Gastroesophageal sphincter (tissue), 4 donors: ENCODE data around the gene CFAP57. TPM values are rescaled to one million over a fixed set of nuclear protein-coding genes. Genes with fewer than 3 reads are reported as not detected.

ENCODE experiments used
- ATAC-seq: fragments of 150-250 bp; one replicate; pipeline ENCODE4 v1.9.1; 2016; ENCODE audit warnings: mild to moderate bottlenecking, moderate library complexity
- H3K27ac ChIP-seq, 4 donors: fragments of 200-600 bp; sonication (generic) in 3 of 4; 1 replicate in 3 of 4; 2 replicates in 1 of 4; pipeline ENCODE4 v1.5.1; 2016 to 2019
- H3K27me3 ChIP-seq: fragments of 200-600 bp; sonication (generic); one replicate; pipeline ENCODE4 v1.5.1; 2019
- H3K36me3 ChIP-seq, 2 donors: fragments of 200-600 bp; sonication (generic); one replicate each; pipeline ENCODE4 v1.5.1; 2019; ENCODE audit warnings: control low read depth in 1 of 2
- H3K4me1 ChIP-seq, 3 donors: fragments of 200-600 bp; sonication (generic); 1 replicate in 2 of 3; 2 replicates in 1 of 3; pipeline ENCODE4 v1.5.1; 2016 to 2019; ENCODE audit warnings: control low read depth in 2 of 3
- H3K4me3 ChIP-seq, 2 donors: fragments of 200-600 bp; sonication (generic); one replicate each; pipeline ENCODE4 v1.5.1; 2019; ENCODE audit warnings: mild to moderate bottlenecking in 1 of 2, moderate library complexity in 1 of 2
- H3K9me3 ChIP-seq, 3 donors: fragments of 200-600 bp; sonication (generic); one replicate each; pipeline ENCODE4 v1.5.1; 2017 to 2019; ENCODE audit warnings: control low read depth in 2 of 3
- EP300 ChIP-seq: sonication (generic); formaldehyde crosslinking; IDR thresholded peaks from one replicate; pipeline ENCODE4 v1.6.1; 2017; ENCODE audit warnings: antibody characterized with exemption, mild to moderate bottlenecking
- POLR2A ChIP-seq, 2 donors: fragments of 450-650 bp; IDR thresholded peaks; one replicate each; pipeline ENCODE4 v1.6.1; 2017; ENCODE audit warnings: antibody characterized with exemption in 2 of 2, mild to moderate bottlenecking in 2 of 2, moderate library complexity in 1 of 2
- POLR2AphosphoS5 ChIP-seq: sonication (generic); formaldehyde crosslinking; IDR thresholded peaks from one replicate; pipeline ENCODE4 v1.6.1; 2017; ENCODE audit warnings: antibody characterized with exemption
- WGBS, 2 donors: methylation state at CpG; one replicate each; pipeline ENCODE4 v1.1.5; 2018; ENCODE audit warnings: low coverage in 1 of 2; 5-methylcytosine and 5-hydroxymethylcytosine counted together
- small RNA-seq, 4 donors: library from RNA; depleted of rRNA; stranded (forward); fragments of <200 nt; gene quantifications; one replicate each; pipeline ENCODE3, GENCODE V24; 2016
- total RNA-seq, 4 donors: library from RNA; depleted of rRNA; stranded (reverse); fragments of >200 nt; gene quantifications; one replicate each; pipeline ENCODE4 v1.1.0, GENCODE V29; 2016
- TF ChIP-seq, protein P1 (sequence below), 4 experiments: fragments of 200-600 bp in 2 of 4; fragments of 450-650 bp in 2 of 4; sonication (generic) in 1 of 4; IDR thresholded peaks; one replicate each; pipeline ENCODE4 v1.5.1; 2017 to 2019; ENCODE audit warnings: antibody characterized with exemption in 4 of 4, mild to moderate bottlenecking in 2 of 4, moderate library complexity in 2 of 4

The CFAP57 gene
- total RNA-seq, 4 donors from 2014 or later, result not detected

DNA sequence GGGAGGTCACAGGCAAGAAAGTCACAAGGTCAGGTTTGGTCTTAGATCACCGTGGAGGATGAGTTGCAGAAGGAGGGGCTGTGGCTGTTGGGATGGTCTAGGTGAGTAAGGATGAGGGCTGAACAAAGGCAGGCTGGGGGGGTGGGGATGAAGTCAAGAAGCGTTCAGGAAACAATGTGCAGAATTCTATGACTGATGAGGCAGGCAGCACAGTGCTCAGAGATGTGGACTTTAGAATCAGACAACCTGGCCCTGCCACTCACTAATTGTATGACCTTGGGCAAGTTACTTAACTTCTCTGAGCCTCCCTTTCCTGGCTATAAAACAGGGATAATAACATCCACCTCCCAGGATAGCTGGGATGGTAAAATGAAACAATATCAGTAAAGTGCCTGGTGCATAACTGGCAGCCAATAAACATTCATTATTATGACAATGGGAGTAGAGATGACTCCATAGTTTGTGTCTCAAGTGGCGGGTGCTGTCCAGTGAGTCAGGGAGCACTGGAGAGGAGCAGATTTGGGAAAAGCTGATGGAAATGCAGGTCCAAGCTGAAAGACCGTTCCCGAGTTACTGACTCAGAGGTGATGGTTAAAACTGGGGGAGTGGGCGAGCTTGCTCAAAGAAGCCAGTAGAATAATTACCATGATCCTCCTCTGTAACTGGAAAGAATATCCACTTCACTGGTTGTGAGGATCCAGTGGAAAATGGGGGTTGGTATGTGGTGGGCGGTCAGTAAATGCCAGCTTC lies 130.8 kb downstream of the CFAP57 start:
- Histone ChIP-seq H3K9me3 (no peaks in the 10 kb centered on the region), H3K27ac (no peak overlapping the region), H3K36me3 (no peaks in the 10 kb centered on the region), H3K4me3 (peak overlapping the region in 1 of 2 donors; percentile 37), H3K27me3 (no peaks in the 10 kb centered on the region), H3K4me1 (peaks cover 0 to 38% (median 0%) of the 10 kb centered on the region in 3 donors)
- WGBS, 2 donors, result 73 to 74% methylated on average over 5 to 7 of the region's 7 CpGs
- ATAC-seq, result no peak
- no peak for TF ChIP-seq POLR2AphosphoS5
- no peak for TF ChIP-seq EP300
- no peak for TF ChIP-seq POLR2A (IDR thresholded peaks at IDR 0.05)
- TF ChIP-seq, protein P1, sequence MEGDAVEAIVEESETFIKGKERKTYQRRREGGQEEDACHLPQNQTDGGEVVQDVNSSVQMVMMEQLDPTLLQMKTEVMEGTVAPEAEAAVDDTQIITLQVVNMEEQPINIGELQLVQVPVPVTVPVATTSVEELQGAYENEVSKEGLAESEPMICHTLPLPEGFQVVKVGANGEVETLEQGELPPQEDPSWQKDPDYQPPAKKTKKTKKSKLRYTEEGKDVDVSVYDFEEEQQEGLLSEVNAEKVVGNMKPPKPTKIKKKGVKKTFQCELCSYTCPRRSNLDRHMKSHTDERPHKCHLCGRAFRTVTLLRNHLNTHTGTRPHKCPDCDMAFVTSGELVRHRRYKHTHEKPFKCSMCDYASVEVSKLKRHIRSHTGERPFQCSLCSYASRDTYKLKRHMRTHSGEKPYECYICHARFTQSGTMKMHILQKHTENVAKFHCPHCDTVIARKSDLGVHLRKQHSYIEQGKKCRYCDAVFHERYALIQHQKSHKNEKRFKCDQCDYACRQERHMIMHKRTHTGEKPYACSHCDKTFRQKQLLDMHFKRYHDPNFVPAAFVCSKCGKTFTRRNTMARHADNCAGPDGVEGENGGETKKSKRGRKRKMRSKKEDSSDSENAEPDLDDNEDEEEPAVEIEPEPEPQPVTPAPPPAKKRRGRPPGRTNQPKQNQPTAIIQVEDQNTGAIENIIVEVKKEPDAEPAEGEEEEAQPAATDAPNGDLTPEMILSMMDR (IDR thresholded peaks at IDR 0.05), result no peak

DNA sequence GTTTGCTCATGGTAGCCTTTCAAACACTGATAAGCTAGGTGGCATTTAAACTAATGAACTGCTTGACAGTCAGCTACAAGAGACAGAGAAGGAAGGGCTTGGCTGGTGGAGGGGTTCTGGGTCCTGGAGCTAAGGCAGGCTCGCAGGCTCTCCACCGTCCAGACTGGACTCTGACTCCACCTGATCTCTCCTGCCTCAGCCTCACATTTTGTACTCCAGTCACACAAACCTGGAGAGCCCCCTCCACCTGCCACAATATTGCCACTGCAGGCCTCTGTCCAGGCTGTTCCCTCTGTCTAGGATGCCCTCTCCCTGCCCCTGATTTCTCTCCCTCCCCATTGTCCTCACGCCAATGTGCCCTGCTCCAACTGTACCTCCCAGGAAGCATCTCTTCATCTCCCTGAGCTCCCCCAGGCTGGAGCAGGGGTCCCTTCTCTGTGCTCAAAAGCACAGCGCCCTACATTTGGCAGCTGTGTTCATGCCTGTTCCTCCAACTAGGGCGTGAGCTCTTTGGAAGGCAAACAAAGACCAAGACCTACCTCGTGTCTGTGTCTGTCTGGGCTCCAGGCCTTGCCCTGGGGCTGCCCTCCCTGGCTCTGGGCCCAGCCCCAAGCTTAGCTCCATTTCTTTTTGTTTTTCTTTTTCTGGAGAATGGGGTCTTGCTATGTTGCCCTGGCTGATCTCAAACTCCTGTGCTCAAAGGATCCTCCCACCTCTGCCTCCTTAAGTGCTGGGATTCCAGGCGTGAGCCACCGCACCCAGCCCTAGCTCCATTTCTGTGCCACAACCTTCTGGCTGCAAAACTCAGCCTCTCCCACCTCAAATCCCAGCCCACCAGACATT lies 131.6 kb downstream of the CFAP57 start:
- no peak for TF ChIP-seq POLR2AphosphoS5
- TF ChIP-seq, protein P1 (IDR thresholded peaks at IDR 0.05), result no peak
- TF ChIP-seq POLR2A (IDR thresholded peaks at IDR 0.05), result no peak
- TF ChIP-seq EP300, result no peak
- H3K27ac ChIP-seq, result peak overlapping the region in 1 of 4 donors; percentile 13

More for the DNA sequence above, 131.6 kb downstream of the CFAP57 start:
- Histone ChIP-seq H3K9me3 (no peaks in the 10 kb centered on the region), H3K4me3 (peak overlapping the region in 1 of 2 donors; percentile 37), H3K27me3 (no peaks in the 10 kb centered on the region), H3K4me1 (peaks cover 0 to 38% (median 0%) of the 10 kb centered on the region in 3 donors), H3K36me3 (no peaks in the 10 kb centered on the region)
- WGBS, 2 donors, result 43 to 53% methylated on average over 1 to 4 of the region's 8 CpGs
- no peak for ATAC-seq

Small RNAs within 50 kb of the gene (small RNA-seq; reads per million reads assigned to genes)
- gene RNA5SP46, result 0 reads per million in 4 donors

Other genes with a start within 250 kb of the CFAP57 start
- 100 to 1,000 TPM in 1 of 4 donors, 10 to 100 TPM in 3; 23.5 to 106 (median 45.9) TPM for gene SLC2A1, start 213.5 kb upstream of the CFAP57 start, total RNA-seq
- 10 to 100 TPM; 41.7 to 60.9 (median 51.7) TPM for gene EBNA1BP2, start within 50 bp of the CFAP57 start, total RNA-seq
- under 1 TPM in 1 of 4 donors, not detected in 3; 0.45 TPM for gene TMEM125, start 97.7 kb downstream of the CFAP57 start, total RNA-seq
- gene C1orf210, start 113.3 kb downstream of the CFAP57 start, total RNA-seq, result under 1 TPM in 1 of 4 donors, not detected in 3; 0.27 TPM
- 10 to 100 TPM; 11.4 to 49.3 (median 30.2) TPM for gene TIE1, start 128.7 kb downstream of the CFAP57 start, total RNA-seq
- 1 to 10 TPM in 1 of 4 donors, under 1 TPM in 1, not detected in 2; 0.27 to 1.1 TPM for gene MPL, start 165.5 kb downstream of the CFAP57 start, total RNA-seq
- under 1 TPM in 3 of 4 donors, not detected in 1; 0.42 to 0.69 (median 0.54) TPM for gene CDC20, start 186.7 kb downstream of the CFAP57 start, total RNA-seq
- 10 to 100 TPM; 26.3 to 65.0 (median 41.0) TPM for gene ELOVL1, start 195.7 kb downstream of the CFAP57 start, total RNA-seq
- gene MED8, start 217.5 kb downstream of the CFAP57 start, total RNA-seq, result 10 to 100 TPM; 31.4 to 41.1 (median 33.6) TPM
- gene SZT2, start 217.6 kb downstream of the CFAP57 start, total RNA-seq, result 10 to 100 TPM; 13.1 to 40.0 (median 35.1) TPM